Spinal cord (tissue), 10 donors: ENCODE measurements around the gene PYGB. TPM values are rescaled to one million over a fixed set of nuclear protein-coding genes. Genes with fewer than 3 reads are reported as not detected.

ENCODE experiments used
- DNase-seq, 6 donors: peaks; one replicate each; pipeline versions ENCODE4 v3.0.0 to v3.0.0-alpha.2; 2013 to 2015; ENCODE audit warnings: low spot score in 6 of 6, low read depth in 4 of 6
- H3K27ac ChIP-seq: one replicate; pipeline ENCODE4 v1.5.1; 2013; ENCODE audit warnings: low read depth, low read length, control low read depth
- H3K27me3 ChIP-seq: one replicate; pipeline ENCODE4 v1.6.1; 2013; ENCODE audit warnings: low read length; ENCODE audit not compliant: control insufficient read depth, insufficient read depth
- H3K36me3 ChIP-seq: one replicate; pipeline ENCODE4 v1.6.1; 2013; ENCODE audit warnings: low read length; ENCODE audit not compliant: control insufficient read depth, insufficient read depth
- H3K4me1 ChIP-seq: one replicate; pipeline ENCODE4 v1.6.1; 2013; ENCODE audit warnings: low read length; ENCODE audit not compliant: control insufficient read depth, insufficient read depth
- H3K4me3 ChIP-seq: one replicate; pipeline ENCODE4 v1.5.1; 2013; ENCODE audit warnings: low read depth, low read length, control low read depth
- H3K9me3 ChIP-seq: one replicate; pipeline ENCODE4 v1.6.1; 2013; ENCODE audit warnings: low read length; ENCODE audit not compliant: control insufficient read depth, insufficient read depth
- WGBS: methylation state at CpG from one replicate; pipeline ENCODE4 v1.1.5; 2013; ENCODE audit warnings: missing lambda C conversion rate; ENCODE audit not compliant: insufficient coverage; 5-methylcytosine and 5-hydroxymethylcytosine counted together
- polyA plus RNA-seq, 2 donors: library from polyadenylated mRNA; unstranded; fragments of 120-200 nt; gene quantifications; one replicate each; pipeline ENCODE4 v1.2.1, GENCODE V29; 2013; ENCODE audit not compliant: insufficient read length in 2 of 2
- total RNA-seq, 2 donors: library from RNA; depleted of rRNA in 1 of 2; stranded (reverse); fragments of 120-200 nt in 1 of 2; fragments of >200 nt in 1 of 2; gene quantifications; one replicate each; pipeline versions ENCODE4 v1.2.3 to v1.2.4, GENCODE V29; 2013 to 2014
- donor health status: healthy.

The PYGB gene
- total and polyA plus RNA-seq, 4 donors, result 71.4 to 122 (median 97.3) TPM

DNA sequence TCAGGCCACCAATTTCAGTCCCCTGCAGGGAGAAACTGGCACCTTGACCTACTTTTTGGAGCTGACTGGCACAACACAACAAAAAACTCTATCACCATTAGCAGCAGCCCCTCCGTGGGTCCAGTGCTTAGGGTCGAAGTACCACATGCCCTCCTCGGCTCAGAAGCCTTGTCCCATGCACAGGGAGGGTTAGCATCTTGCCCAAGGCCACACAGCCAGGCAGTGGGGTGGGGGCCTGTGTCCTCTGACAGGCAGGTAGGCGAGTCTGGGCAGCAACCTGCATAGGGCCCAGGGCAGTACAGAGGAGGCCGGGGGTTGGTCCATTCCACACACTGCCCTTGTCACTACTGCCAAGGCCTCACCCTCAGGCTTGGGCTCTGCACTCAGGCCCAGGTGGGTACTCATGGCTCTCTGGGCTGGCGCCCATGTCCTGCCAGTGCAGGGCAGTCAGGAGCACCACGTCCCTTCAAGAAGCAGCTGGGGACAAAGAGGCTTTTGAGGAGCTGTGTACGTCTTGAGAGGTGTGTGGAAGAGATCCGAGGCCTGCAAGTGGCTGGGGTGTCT, 53.6 kb downstream of the PYGB start:
- no peak overlapping the region for H3K27ac ChIP-seq
- peaks cover 80% of the 10 kb centered on the region for H3K36me3 ChIP-seq

DNA sequence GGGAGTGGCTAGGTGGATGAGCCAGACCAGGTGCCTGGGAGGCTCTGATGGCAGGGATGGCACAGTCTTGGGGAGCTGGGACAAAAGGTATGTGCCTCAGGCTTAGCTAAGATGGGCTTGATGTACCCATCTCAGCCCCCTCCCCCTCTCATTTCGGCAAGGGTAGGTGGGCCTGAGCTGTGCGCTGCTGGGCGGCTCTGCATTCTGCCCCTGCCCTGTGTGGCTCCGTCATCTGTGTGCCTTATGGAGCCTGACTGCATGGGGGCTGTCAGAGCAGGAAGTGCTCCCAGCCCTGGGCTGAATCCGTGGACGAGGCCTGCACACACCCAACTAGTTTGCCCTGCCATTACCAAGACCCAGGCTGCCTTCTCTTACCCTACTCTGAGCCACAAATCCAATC, 54.7 kb downstream of the PYGB start:
- no peaks in the 10 kb centered on the region for H3K9me3 ChIP-seq
- DNase-seq, result no peak
- H3K36me3 ChIP-seq, result peaks cover 77% of the 10 kb centered on the region
- peaks cover 9% of the 10 kb centered on the region for H3K4me1 ChIP-seq
- no peaks in the 10 kb centered on the region for H3K27me3 ChIP-seq
- WGBS, result 75% methylated on average over 6 of the region's 6 CpGs
- no peak overlapping the region for H3K4me3 ChIP-seq
- H3K27ac ChIP-seq, result no peak overlapping the region

More for the DNA sequence above, 53.6 kb downstream of the PYGB start:
- no peaks in the 10 kb centered on the region for H3K27me3 ChIP-seq
- H3K4me1 ChIP-seq, result peaks cover 17% of the 10 kb centered on the region
- no peaks in the 10 kb centered on the region for H3K9me3 ChIP-seq
- 86% methylated on average over 9 of the region's 9 CpGs for WGBS
- H3K4me3 ChIP-seq, result no peak overlapping the region
- DNase-seq, result no peak

DNA sequence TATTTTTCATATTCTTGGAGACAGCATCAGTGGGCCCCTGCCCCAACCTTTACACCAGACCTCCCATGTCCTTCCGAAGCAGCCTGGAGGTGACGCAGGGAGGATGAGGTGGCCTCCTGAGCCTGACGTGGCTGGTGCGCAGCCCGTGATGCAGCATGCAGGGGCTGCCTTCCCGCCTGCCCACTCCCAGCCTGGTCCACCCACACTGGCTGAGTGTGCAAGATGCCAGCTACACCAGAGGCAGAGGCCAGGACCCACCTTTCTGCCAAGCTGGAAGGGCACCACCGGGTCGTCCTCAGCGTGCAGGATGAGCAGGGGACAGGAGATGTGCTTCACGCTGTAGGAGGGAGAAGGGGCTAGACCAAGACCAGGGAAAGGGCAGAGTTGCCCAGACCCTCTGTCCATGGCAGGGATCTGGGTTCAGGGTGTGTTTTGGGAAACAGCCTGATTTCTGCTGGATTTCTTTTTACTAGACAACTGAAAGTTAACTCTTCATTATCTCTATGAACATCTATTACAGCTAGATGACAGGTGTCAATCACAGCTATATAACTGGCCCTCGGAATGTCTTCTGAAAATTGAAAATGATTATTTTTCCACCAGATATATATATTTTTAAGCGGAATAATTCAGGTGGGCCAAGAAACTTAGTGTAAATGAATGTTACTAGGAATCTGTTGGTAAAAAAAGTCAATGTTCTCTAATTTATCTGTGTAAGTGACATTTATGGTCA, 55.6 kb downstream of the PYGB start:
- Histone ChIP-seq H3K27me3 (no peaks in the 10 kb centered on the region), H3K9me3 (no peaks in the 10 kb centered on the region), H3K27ac (no peak overlapping the region), H3K4me1 (peaks cover 7% of the 10 kb centered on the region), H3K36me3 (peaks cover 77% of the 10 kb centered on the region), H3K4me3 (no peak overlapping the region)
- DNase-seq, result no peak
- 95% methylated on average over 10 of the region's 12 CpGs for WGBS

DNA sequence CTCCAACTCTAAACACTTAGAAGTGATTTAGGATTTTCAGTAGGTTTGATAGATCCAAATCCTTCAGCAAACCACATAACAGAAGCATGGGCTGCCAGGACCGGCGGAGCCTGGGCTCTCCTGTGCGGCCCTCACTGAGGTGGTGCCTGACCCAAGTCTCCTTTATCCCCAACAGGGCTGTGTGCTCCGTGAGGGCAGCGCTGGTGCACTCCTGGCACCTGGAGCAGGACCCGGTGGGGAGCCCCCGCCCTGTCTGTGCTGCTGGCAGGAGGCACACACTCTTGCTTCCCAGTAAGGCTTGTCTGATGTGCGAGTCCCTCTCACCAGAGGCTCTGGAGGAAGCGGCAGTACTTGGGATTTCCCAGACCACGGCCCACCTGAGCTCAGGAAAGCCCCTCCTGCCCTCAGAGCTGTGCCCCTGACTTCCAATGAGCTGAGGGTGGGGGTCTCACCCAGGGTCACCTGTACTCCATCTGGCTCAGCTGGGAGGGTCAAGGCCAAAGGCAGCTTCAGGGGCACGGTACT, 56.2 kb downstream of the PYGB start:
- no peak for DNase-seq
- H3K9me3 ChIP-seq, result no peaks in the 10 kb centered on the region
- H3K27ac ChIP-seq, result no peak overlapping the region
- 90% methylated on average over 7 of the region's 11 CpGs for WGBS
- peaks cover 7% of the 10 kb centered on the region for H3K4me1 ChIP-seq
- H3K4me3 ChIP-seq, result no peak overlapping the region
- H3K27me3 ChIP-seq, result no peaks in the 10 kb centered on the region
- H3K36me3 ChIP-seq, result peaks cover 76% of the 10 kb centered on the region

DNA sequence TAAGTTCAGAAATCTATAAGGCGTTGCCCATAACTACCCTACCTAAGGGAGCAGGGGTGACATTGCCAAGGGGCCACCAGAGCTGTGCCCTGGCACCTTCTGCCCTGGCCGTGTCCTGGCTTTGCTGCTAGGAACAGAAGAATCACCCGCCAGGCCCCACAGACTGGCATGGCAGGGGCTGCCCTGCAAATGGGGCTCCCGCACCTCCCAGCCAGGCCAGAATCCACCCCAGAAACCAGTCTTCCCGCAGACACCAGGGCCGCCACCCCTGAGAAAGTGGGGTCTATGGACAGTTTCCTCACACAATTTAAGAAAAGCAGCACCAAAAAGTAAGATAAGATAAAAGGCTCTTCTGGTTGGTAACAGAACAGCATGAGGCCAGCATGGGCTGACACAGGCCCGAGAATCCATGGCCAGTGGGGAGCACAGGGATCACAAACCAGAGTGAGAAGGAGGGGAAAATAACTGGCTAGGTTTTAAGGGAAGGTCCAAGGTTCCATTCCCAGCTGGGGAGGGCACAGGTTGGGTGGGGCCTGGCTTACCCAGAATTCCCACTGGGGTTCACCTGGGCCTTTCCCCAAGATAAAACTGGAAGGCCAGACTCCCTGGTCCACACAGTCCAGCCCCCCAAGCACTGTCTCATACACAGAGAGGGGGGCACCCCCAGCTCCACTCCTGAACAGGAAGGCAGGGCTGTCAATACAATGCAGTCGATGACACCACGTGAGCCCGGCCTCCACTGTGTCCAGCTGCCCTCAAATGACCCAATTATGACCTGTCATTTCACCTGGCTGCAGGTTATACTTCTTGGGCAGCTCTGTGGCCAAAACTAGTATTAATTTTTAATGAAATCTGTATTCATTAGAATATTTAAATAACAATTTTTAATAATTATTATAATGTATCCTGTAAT, 59.4 kb downstream of the PYGB start:
- DNase-seq, result no peak
- Histone ChIP-seq H3K36me3 (peaks cover 66% of the 10 kb centered on the region), H3K4me3 (no peak overlapping the region), H3K27me3 (no peaks in the 10 kb centered on the region), H3K9me3 (no peaks in the 10 kb centered on the region), H3K4me1 (peaks cover 17% of the 10 kb centered on the region), H3K27ac (no peak overlapping the region)
- WGBS, result 90% methylated on average over 3 of the region's 10 CpGs

DNA sequence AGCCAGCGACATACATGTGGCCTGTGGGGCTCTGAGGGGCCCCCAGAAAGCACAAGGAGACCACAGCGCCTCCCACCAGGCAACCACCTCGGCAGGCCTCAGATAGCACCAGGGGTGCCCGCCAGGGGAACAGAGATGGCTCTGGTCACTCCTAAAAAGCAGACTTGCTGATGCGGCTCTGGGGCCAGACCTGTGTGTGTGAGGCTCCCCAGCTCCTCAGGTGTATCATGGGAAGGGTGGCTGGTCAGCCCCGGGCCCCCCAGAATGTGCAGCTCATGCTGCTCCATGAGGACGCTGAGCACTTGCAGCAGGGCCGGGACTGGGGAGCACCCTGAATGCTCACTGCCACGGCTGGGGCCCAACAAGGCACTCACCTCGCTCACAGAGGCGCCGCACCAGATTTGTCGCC, 60.2 kb downstream of the PYGB start:
- 94% methylated on average over 13 of the region's 13 CpGs for WGBS

DNA sequence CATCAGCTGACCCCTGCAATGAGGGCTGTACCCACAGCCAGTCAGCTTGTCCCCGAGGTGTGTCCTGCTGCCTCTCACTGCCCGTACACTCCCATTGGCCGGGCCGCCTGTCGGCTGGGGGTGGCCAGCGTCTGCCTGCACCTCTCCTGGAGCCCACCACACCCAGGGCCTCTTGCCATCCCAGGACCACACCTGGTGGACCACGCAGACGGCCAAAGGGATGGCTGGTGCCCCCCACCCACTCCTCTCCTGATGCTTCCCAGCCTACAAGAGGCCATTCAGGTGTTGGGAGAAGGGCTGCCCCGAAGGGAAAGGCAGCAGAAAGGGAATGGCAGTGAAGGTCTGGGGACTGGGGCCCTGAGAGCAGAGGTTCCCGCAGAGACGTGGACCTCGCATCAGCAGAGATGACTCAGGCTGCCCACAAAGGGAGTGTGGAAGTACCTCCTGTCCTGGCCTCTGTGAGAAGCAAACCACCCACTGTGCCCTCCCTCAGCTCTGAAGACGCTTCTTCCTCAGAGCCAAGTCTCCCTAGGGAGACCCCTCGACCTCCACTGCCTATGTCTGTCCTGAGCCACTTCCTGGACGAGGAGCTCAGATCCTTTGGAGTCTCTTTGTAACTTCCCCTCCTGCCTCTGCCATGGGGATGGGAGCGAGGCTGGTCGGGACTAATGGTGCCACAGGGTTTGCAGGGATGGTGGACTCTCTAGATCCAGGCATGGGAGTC, 60.9 kb downstream of the PYGB start:
- DNase-seq, result no peak
- WGBS, result 89% methylated on average over 14 of the region's 17 CpGs
- H3K4me3 ChIP-seq, result no peak overlapping the region
- no peaks in the 10 kb centered on the region for H3K27me3 ChIP-seq
- peaks cover 17% of the 10 kb centered on the region for H3K4me1 ChIP-seq
- H3K9me3 ChIP-seq, result no peaks in the 10 kb centered on the region
- no peak overlapping the region for H3K27ac ChIP-seq
- peaks cover 53% of the 10 kb centered on the region for H3K36me3 ChIP-seq

More for the DNA sequence above, 60.2 kb downstream of the PYGB start:
- Histone ChIP-seq H3K36me3 (peaks cover 58% of the 10 kb centered on the region), H3K9me3 (no peaks in the 10 kb centered on the region), H3K4me3 (no peak overlapping the region), H3K27ac (no peak overlapping the region), H3K27me3 (no peaks in the 10 kb centered on the region), H3K4me1 (peaks cover 17% of the 10 kb centered on the region)
- DNase-seq, result no peak

DNA sequence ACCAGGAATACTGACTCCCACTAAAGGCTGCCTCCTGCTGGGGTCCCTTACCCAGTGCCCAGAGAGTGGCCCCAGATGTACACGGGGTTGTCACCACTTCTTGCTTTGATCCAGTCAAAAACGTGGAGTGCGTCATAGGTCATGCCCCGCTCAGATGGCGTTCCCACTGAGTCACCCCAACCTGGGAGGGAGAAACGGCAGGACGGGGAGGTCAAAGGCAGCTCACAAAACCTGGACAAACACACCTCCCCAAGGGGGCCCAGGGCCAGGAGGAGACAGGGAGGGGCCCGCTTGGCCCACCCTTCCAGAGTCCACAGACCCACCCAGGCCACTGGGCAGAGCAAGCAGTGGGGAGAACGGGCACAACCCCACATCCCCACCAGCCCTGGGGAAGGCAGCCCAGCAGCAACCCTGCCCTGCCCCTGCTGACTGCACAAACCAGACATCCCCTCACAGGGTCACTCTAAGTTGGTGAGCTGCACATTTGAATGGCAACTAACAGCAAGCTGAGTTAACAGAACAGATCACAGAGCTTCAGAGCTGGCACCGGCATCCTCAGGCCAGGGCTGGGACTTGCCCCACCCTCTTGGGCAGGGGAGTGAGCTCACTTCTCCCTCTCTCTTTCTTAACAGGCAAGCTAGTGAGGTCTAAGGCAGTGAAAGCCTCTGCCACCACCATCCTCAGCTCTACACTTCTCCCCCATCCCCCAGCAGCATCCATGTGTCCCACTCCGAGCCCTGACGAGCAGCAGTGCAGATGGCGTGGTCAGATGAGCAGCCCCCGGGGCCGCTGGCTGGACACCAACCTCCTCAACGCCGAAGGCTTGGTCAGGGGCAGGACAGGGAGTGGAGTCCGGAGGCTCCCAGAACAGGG, 61.7 kb downstream of the PYGB start:
- H3K9me3 ChIP-seq, result no peaks in the 10 kb centered on the region
- peaks cover 17% of the 10 kb centered on the region for H3K4me1 ChIP-seq
- peak overlapping the region; percentile 8 for H3K27ac ChIP-seq
- H3K36me3 ChIP-seq, result peaks cover 49% of the 10 kb centered on the region
- H3K4me3 ChIP-seq, result no peak overlapping the region
- no peak for DNase-seq
- WGBS, result 83% methylated on average over 14 of the region's 18 CpGs
- no peaks in the 10 kb centered on the region for H3K27me3 ChIP-seq
